SH-SY5Y (cell line): ENCODE measurements around the gene NOTUM.

Source experiments
- GATA2 ChIP-seq: IDR thresholded peaks from 2 replicates; pipeline ENCODE4 v1.6.1; 2011; ENCODE audit warnings: mild to moderate bottlenecking, low read depth, low read length
- GATA3 ChIP-seq: IDR thresholded peaks from 2 replicates; pipeline ENCODE4 v1.6.1; 2011; ENCODE audit warnings: low read depth, mild to moderate bottlenecking, low read length, moderate library complexity

DNA sequence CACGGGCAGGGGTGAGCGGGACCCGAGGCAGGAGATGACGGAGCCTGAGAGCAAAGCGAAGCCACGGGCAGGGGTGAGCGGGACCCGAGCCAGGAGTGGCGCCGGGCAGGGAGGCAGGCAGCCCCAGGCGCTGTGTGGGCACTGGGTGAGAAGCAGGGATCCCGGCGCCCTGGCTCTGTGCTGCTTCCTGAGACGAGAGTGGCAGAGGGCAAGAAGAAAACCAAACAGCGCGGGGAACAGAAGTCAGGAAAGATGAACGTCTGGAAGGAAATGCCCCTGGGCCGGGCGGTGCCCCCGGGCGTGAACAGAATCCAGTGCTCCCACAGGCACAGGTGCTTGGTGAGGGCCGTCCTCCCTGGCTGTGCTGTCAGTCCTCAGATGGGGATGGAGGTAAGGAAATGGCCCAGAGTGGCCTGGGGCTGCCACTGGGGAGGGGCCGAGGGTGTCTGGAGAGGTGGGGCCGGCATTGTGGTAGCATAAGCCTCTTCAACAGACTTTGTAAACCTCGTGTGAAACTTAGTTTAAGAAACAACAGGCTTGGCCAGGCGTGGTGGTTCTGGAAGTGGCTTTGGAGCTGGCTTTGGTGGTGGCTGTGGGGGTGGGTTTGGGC is 26.3 kb upstream of the NOTUM start:
- TF ChIP-seq GATA2 (no peak), GATA3 (no peak)
